ENCODE measurements around the gene AZI2.

Gene AZI2

GRCh38 chr3:28348629-28349468 is at the start of gene AZI2, which contains the start of gene ZCWPW2:
Gene AZI2, minus strand, starts transcription at chr3:28348824. Its CDS starts 8,207 bp downstream, at chr3:28340617.
Gene ZCWPW2, plus strand, starts transcription at chr3:28348721. Its CDS starts 64,348 bp downstream, at chr3:28413069.
- H3K4me3 ChIP-seq (ENCODE audit: low read depth, low read length): peak within 1 kb of the TSS; percentile 81
- DNase-seq (ENCODE audit: low read depth): peak; percentile 99
- TF ChIP-seq CTCF (conservative IDR thresholded peaks at IDR 0.05; ENCODE audit: low read depth, low read length): peak; percentile 38

GRCh38 chr3:28388978-28389377 is 40.4 kb upstream of the AZI2 start:
- TF ChIP-seq CTCF (conservative IDR thresholded peaks at IDR 0.05; ENCODE audit: low read depth, low read length): no peak
- no peak overlapping the region for H3K4me3 ChIP-seq (ENCODE audit: low read depth, low read length)
- no peak for DNase-seq (ENCODE audit: low read depth)

- TF ChIP-seq CTCF (conservative IDR thresholded peaks at IDR 0.05; ENCODE audit: low read depth, low read length): no peak
- DNase-seq (ENCODE audit: low read depth): no peak
- H3K4me3 ChIP-seq (ENCODE audit: low read depth, low read length): no peak overlapping the region
Observed at GRCh38 chr3:28386049-28386448, 37.4 kb upstream of the AZI2 start.

GRCh38 chr3:28376424-28376823 is 27.8 kb upstream of the AZI2 start:
- no peak overlapping the region for H3K4me3 ChIP-seq (ENCODE audit: low read depth, low read length)
- peak; percentile 74 for DNase-seq (ENCODE audit: low read depth)
- no peak for TF ChIP-seq CTCF (conservative IDR thresholded peaks at IDR 0.05; ENCODE audit: low read depth, low read length)

GRCh38 chr3:28349469-28350000 is 911 bp upstream of the AZI2 start:
- peak; percentile 26 for DNase-seq (ENCODE audit: low read depth)
- peak overlapping the region; percentile 81 for H3K4me3 ChIP-seq (ENCODE audit: low read depth, low read length)
- TF ChIP-seq CTCF (conservative IDR thresholded peaks at IDR 0.05; ENCODE audit: low read depth, low read length): no peak

- no peak for TF ChIP-seq CTCF (conservative IDR thresholded peaks at IDR 0.05; ENCODE audit: low read depth, low read length)
- no peak for DNase-seq (ENCODE audit: low read depth)
- peak overlapping the region; percentile 81 for H3K4me3 ChIP-seq (ENCODE audit: low read depth, low read length)
Observed at GRCh38 chr3:28348265-28348628, 377 bp downstream of the AZI2 start.

All from choroid plexus epithelial cell (primary cell).